GM18867 (cell line): ENCODE measurements around the gene MATR3.
"Not testable (repeated sequence)": the region's sequence is repeated elsewhere in the genome, so short reads cannot be mapped to it uniquely, and the experiment has no call there.

Experiments
- ATAC-seq: cut with Tn5 transposase; IDR thresholded peaks from one replicate; pipeline ENCODE4 v1.9.1; 2021; ENCODE audit warnings: mild to moderate bottlenecking, moderate library complexity; ENCODE audit not compliant: unreplicated experiment

MATR3 gene, protein sequence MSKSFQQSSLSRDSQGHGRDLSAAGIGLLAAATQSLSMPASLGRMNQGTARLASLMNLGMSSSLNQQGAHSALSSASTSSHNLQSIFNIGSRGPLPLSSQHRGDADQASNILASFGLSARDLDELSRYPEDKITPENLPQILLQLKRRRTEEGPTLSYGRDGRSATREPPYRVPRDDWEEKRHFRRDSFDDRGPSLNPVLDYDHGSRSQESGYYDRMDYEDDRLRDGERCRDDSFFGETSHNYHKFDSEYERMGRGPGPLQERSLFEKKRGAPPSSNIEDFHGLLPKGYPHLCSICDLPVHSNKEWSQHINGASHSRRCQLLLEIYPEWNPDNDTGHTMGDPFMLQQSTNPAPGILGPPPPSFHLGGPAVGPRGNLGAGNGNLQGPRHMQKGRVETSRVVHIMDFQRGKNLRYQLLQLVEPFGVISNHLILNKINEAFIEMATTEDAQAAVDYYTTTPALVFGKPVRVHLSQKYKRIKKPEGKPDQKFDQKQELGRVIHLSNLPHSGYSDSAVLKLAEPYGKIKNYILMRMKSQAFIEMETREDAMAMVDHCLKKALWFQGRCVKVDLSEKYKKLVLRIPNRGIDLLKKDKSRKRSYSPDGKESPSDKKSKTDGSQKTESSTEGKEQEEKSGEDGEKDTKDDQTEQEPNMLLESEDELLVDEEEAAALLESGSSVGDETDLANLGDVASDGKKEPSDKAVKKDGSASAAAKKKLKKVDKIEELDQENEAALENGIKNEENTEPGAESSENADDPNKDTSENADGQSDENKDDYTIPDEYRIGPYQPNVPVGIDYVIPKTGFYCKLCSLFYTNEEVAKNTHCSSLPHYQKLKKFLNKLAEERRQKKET

GRCh38 chr5:139293507-139294373 is at the start of gene MATR3:
Gene MATR3, plus strand, starts transcription at chr5:139293740. Its CDS starts 13,676 bp downstream, at chr5:139307416.
- peak; percentile 76 for ATAC-seq

GRCh38 chr5:139245637-139246339 is 47.8 kb upstream of the MATR3 start:
- ATAC-seq, result no peak

DNA sequence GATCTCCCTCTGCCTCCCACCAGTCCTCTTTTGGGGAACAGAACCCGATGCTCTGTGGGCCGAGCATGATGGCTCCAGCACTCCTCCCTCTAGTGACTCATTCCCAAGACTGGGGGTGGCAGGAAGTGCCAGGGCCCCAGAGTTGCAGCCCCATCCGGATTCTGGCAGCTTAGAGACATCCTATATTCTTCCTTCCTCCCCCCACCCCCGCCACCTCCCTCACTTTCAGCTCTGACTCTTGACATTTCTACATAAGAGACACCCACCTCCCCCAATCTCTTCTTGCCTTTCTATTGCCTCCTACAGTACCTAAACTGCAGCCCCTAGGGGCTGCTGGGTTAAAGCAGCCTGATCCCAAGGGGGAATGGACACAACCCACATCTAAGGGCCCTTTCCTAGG is 47.1 kb upstream of the MATR3 start:
- ATAC-seq, result no peak

GRCh38 chr5:139248826-139249453 is 44.6 kb upstream of the MATR3 start:
- no peak for ATAC-seq

- ATAC-seq, result no peak
Measured at GRCh38 chr5:139251281-139251687, 42.3 kb upstream of the MATR3 start.

- ATAC-seq, result no peak
Measured at GRCh38 chr5:139251695-139252288, 41.7 kb upstream of the MATR3 start.

DNA sequence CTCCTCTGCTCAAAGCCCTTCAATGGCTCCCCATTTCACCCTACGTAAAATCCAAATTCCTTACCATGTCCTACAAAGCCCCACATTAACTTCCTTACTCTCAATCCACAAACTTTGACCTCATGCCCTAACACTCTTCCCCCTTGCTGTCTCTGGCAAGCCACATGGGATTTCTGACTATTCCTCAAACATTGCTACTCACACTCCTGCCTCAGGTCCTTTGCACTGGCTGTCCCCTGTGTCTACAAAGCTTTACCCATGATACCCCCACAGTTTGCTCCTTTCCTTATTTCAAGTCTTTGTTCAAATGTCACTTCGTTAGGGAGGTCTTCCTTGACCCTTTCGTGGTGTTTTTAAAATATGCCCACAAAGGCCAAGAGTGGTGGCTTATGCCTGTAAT is 40.4 kb upstream of the MATR3 start:
- ATAC-seq, result no peak

GRCh38 chr5:139256820-139257219 is 36.7 kb upstream of the MATR3 start:
- no peak for ATAC-seq

DNA sequence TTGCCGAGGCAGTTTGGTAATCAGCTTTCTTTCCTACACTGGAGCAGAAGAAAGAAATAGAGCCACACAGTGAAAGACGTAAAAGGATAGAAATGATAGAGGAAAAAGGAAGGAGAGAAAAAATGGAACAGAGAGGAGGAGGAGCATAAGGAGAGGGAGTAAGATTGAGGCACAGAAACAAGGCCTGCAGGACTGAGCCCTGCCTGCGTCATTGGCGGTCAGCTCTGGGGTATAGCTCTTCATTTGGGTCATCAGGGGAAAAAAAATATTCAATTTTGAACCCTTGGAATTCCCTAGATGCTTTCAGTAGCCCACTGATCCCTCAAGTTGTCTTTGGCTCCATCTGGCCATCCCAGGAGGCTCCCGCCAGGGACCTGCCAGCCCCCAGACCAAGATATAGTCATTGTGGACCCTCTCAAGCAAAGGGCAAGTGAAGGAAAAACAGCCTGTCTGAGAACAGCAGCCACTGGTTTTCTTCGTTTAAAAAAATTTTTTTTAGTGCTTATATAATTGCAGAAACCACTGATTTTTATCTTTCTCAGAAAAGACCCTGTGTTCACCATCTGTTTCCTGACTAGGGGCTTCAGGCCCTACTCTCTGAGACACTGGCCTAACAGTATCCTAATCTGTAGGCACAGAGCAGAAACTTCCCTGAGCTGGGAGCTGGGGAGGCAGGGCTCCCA is 31.3 kb upstream of the MATR3 start:
- ATAC-seq, result no peak

- ATAC-seq, result peak; percentile 67
Measured at GRCh38 chr5:139262742-139263445, 30.6 kb upstream of the MATR3 start.

DNA sequence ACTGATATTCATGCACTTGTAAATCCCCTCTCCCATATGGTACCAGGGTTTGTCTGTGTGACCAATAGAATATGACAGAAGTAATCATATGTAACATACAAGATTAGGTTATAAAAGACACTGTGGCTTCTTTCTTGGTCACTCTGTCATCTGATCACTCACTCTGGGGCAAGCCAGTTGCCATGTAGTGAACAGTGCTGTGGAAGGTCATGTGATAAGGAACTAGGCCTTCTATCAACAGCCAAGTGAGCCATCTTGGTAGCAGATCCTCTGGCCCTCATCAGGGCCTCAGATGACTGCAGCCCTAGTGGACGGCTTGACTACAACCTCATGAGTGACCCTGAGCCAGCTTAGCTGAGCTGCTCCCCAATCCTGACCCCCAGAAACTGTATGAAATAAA is 30.0 kb upstream of the MATR3 start:
- ATAC-seq, result no peak

DNA sequence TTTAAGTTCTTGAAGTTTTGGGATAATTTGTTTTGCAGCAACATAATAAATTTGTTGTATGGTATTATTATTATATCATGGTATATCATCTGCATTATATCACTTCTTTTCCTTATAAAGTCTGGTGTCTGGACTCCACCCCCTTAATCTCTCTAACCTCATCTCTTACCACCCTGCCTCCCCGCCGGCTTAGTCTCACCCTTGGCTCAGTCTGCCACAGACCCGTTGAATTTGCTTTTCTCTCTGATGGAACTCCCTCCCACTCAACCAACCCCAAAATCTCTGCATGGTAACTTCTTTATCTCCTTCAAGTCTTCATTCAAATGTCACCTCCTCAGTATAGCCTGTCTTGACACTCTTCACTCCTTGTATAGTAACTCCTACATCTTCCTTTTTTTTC is 29.6 kb upstream of the MATR3 start:
- ATAC-seq, result no peak

DNA sequence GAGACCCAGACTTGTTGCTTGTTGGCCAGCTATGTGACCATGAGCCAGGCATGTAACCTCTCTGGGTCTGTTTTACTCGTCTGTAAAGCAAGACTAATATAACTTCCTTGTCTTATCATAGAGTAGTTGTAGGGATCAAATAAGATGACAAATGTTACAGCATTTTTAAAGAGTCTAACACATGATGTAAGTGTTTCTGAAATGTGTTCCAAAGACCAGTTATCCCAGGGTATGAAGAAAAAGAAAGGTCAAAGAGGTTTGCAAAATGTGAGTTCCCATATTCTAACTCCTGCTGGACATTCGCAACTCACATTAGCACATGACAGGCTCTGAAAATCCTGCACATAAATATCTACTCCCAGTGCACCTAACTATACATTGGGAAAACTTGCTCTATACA is 28.5 kb upstream of the MATR3 start:
- no peak for ATAC-seq

GRCh38 chr5:139266236-139266635 is 27.3 kb upstream of the MATR3 start:
- no peak for ATAC-seq

DNA sequence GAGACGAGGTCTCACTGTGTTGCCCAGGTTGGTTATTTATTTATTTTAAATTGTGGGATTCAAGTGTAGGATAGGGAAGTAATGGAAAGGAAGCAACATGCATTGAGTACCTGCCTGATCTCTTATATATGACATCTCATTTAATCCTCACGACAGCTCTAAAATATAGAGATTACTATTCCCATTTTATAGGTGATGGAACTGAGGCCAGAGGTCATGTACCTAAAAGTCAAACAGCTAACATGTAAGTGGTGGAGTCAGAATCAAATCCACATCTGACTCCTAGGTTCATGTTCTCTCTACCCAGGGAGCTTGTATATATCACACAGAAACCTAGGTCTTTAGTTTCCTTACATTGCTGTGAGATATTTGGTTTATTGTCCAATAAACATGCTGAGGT is 26.1 kb upstream of the MATR3 start:
- ATAC-seq, result no peak

DNA sequence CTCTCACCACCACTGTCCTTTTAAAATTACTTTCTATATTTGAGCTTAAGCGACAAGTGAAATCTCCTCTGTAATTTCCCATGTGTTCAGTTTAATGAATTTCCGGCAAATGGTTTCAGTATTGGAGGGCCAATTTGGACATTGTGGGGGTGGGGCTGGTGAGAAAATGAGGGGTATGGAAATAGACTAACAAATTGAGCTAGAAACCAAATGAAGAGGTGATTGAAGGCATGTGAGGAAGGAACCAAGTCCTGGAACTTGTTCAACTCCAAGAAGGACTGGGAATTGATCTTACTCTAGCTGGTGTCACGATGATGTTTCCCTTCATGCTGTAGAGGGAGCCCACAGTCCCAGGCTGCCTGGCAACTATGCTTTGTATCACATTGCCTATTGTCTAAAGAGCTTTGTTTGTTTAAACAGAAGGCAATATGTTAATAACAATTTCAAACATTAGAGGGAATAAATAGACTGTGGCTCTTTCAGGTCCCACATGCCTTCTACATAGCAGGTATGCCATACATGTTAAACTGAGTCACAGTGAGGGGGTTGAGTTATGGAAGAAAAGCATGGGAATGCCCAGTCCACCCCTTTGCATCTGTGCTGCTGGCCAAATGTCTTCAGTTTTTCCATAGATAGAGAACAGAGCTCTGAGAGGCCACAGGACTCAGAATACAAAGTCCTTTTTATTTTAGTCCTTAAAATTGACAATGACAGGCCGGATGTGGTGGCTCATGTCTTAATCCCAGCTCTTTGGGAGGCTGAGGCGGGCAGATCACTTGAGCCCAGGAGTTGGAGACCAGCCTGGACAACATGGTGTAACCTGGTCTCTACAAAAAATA is 25.0 kb upstream of the MATR3 start:
- ATAC-seq, result peak; percentile 40

GRCh38 chr5:139270718-139271117 is 22.8 kb upstream of the MATR3 start:
- ATAC-seq, result not testable (repeated sequence)
